GM12878 (cell line): ENCODE results near the gene COL4A4. TPM values are rescaled to one million over a fixed set of nuclear protein-coding genes. Genes with fewer than 3 reads are reported as not detected.

Experiments used
- ATAC-seq: fragments of 200-7000 bp; cut with Tn5 transposase; 3 replicates; pipeline ENCODE4 v1.9.1; 2020; ENCODE audit warnings: mild to moderate bottlenecking, moderate library complexity
- BruUV-seq: library from RNA; stranded (reverse); fragments of 400-500 nt; replicated peaks from 2 replicates; lab custom pipeline; 2021; lab: Mats Ljungman, UMichigan
- CTCF ChIA-PET: fragments of 300-600 bp; sonication (Branson Sonifier 250); formaldehyde crosslinking; extraction: SDS; loops from one replicate; lab custom pipeline; 2021; ENCODE audit warnings: inconsistent platforms; lab: Yijun Ruan, JAX
- POLR2A ChIA-PET: fragments of 350-600 bp; formaldehyde crosslinking; extraction: SDS; loops from one replicate; lab custom pipeline; 2021; ENCODE audit warnings: inconsistent platforms; lab: Charles Lee
- RAD21 ChIA-PET: fragments of 300-600 bp; sonication (Branson Sonifier 250); formaldehyde crosslinking; loops from one replicate; lab custom pipeline; 2023; ENCODE audit warnings: antibody characterized with exemption; ENCODE audit not compliant: unreplicated experiment; lab: Charles Lee
- SMC1A ChIA-PET: fragments of 300-600 bp; sonication (Branson Sonifier 250); formaldehyde crosslinking; loops from one replicate; lab custom pipeline; 2023; ENCODE audit not compliant: unreplicated experiment, uncharacterized antibody; lab: Charles Lee
- DNase-seq: peaks from one replicate; pipeline ENCODE4 v3.0.0-alpha.2; 2011; ENCODE audit warnings: low read depth, low spot score
- FAIRE-seq: peaks from 3 replicates; lab custom pipeline; 2011; peaks lifted over from hg19 to GRCh38; lab: Jason Lieb, UNC
- H2AFZ ChIP-seq: 2 replicates; pipeline ENCODE4 v1.6.0; 2011; ENCODE audit warnings: low read depth, low read length, control low read depth; ENCODE audit not compliant: control insufficient read depth
- H3K27ac ChIP-seq: 2 replicates; pipeline ENCODE4 v1.5.1; 2011; ENCODE audit warnings: control low read depth; ENCODE audit not compliant: control insufficient read depth, insufficient read depth
- H3K27me3 ChIP-seq, 2 experiments: replicated peaks in 1 of 2; 2 replicates each; pipeline versions ENCODE4 v1.6.0 to v1.6.1; 2011; ENCODE audit warnings: low read length in 1 of 2; ENCODE audit not compliant: control insufficient read depth in 2 of 2, insufficient read depth in 2 of 2
- H3K36me3 ChIP-seq, 2 experiments: 2 replicates each; pipeline ENCODE4 v1.5.1; 2011; ENCODE audit warnings: low read length in 1 of 2; ENCODE audit not compliant: control insufficient read depth in 2 of 2, insufficient read depth in 2 of 2
- H3K4me1 ChIP-seq: 2 replicates; pipeline ENCODE4 v1.6.1; 2011; ENCODE audit warnings: mild to moderate bottlenecking, low read length, moderate library complexity, mixed read lengths; ENCODE audit not compliant: control insufficient read depth, insufficient read depth
- H3K4me2 ChIP-seq: 2 replicates; pipeline ENCODE4 v1.6.0; 2011; ENCODE audit warnings: control low read depth; ENCODE audit not compliant: control insufficient read depth, insufficient read depth
- H3K4me3 ChIP-seq: fragments of 200-600 bp; sonication (generic); 2 replicates; pipeline ENCODE4 v1.5.1; 2016
- H3K79me2 ChIP-seq: 2 replicates; pipeline ENCODE4 v1.6.0; 2011; ENCODE audit warnings: low read length; ENCODE audit not compliant: control insufficient read depth, insufficient read depth
- H3K9ac ChIP-seq: 2 replicates; pipeline ENCODE4 v1.8.0; 2011; ENCODE audit warnings: low read length, control low read depth, mixed read lengths; ENCODE audit not compliant: control insufficient read depth, insufficient read depth
- H3K9me3 ChIP-seq: replicated peaks from 3 replicates; pipeline ENCODE4 v1.5.1; 2011; ENCODE audit warnings: mild to moderate bottlenecking, low read length; ENCODE audit not compliant: control insufficient read depth, insufficient read depth
- H4K20me1 ChIP-seq: 2 replicates; pipeline ENCODE4 v1.6.0; 2011; ENCODE audit not compliant: control insufficient read depth, insufficient read depth
- CBX5 ChIP-seq: sonication (generic); IDR thresholded peaks from 2 replicates; pipeline ENCODE4 v1.6.1; 2016; ENCODE audit warnings: low read depth, moderate library complexity, mild to moderate bottlenecking, inconsistent platforms
- CHD1 ChIP-seq: IDR thresholded peaks from 2 replicates; pipeline ENCODE4 v1.6.1; 2012; ENCODE audit warnings: low read depth, low read length, improper control_type of control experiment
- GABPA ChIP-seq: IDR thresholded peaks from 2 replicates; pipeline ENCODE4 v1.6.1; 2014; ENCODE audit warnings: antibody characterized with exemption, low read depth, mild to moderate bottlenecking, inconsistent platforms
- KDM1A ChIP-seq: fragments of 200-600 bp; sonication (generic); IDR thresholded peaks from 2 replicates; pipeline ENCODE4 v1.6.1; 2016; ENCODE audit warnings: borderline replicate concordance
- LARP7 ChIP-seq: fragments of 450-650 bp; IDR thresholded peaks from 2 replicates; pipeline ENCODE4 v1.6.1; 2017; ENCODE audit warnings: mild to moderate bottlenecking
- MLLT1 ChIP-seq: fragments of 450-650 bp; IDR thresholded peaks from 2 replicates; pipeline ENCODE4 v1.6.1; 2016; ENCODE audit warnings: mild to moderate bottlenecking
- NRF1 ChIP-seq: conservative IDR thresholded peaks from 2 replicates; pipeline ENCODE4 v1.6.1; 2011; ENCODE audit warnings: mild to moderate bottlenecking, low read depth, low read length, improper control_type of control experiment
- RBBP5 ChIP-seq: fragments of 200-600 bp; sonication (generic); conservative IDR thresholded peaks from 2 replicates; pipeline ENCODE4 v1.6.1; 2016
- ZNF384 ChIP-seq: IDR thresholded peaks from 2 replicates; pipeline ENCODE4 v1.6.1; 2012; ENCODE audit warnings: low read depth, mild to moderate bottlenecking, low read length, improper control_type of control experiment, borderline replicate concordance
- WGBS: methylation state at CpG from one replicate; pipeline ENCODE4 v1.1.6; 2016; ENCODE audit warnings: low lambda C conversion rate; ENCODE audit not compliant: insufficient replicate concordance, insufficient coverage; ENCODE audit errors: missing lambda C conversion rate; 5-methylcytosine and 5-hydroxymethylcytosine counted together
- in situ Hi-C: fragments of 300-500 bp; cut with MboI; formaldehyde crosslinking; loops from 9 replicates; pipeline ENCODE4 v1.14.3; 2018; ENCODE audit warnings: mixed read lengths
- intact Hi-C: fragments of 100-400 bp; cut with micrococcal nuclease; formaldehyde crosslinking; loops from one replicate; pipeline ENCODE4 v1.14.2; 2022; ENCODE audit not compliant: unreplicated experiment
- polyA plus RNA-seq, 11 experiments: library from polyadenylated mRNA; depleted of rRNA in 4 of 11; unstranded in 6 of 11; stranded (reverse) in 5 of 11; fragments of >200 nt; fragmentation: Nextera tagmentation in 4 of 11; fragmentation: Illumina TruSeq in 1 of 11; extraction: Ambion mirVana in 4 of 11; extraction: Trizol in 1 of 11; gene quantifications; 1 replicate in 1 of 11; 2 replicates in 10 of 11; pipeline versions ENCODE4 v1.2.1 to v1.2.3, GENCODE V29; 2011 to 2016; ENCODE audit warnings: inconsistent platforms in 2 of 11, missing spikeins in 2 of 11, low read depth in 1 of 11
- total RNA-seq, 4 experiments: library from RNA; depleted of rRNA in 3 of 4; stranded (reverse); fragments of >200 nt in 3 of 4; fragmentation: Illumina TruSeq in 1 of 4; extraction: Trizol in 1 of 4; gene quantifications; 2 replicates each; pipeline versions ENCODE4 v1.2.1 to v1.2.3, GENCODE V29; 2013 to 2021
- TF ChIP-seq, protein P1 (sequence below), 3 experiments: IDR thresholded peaks in 2 of 3; conservative IDR thresholded peaks in 1 of 3; 2 replicates each; pipeline ENCODE4 v1.5.1; 2011; ENCODE audit warnings: low read depth in 3 of 3, low read length in 3 of 3, mild to moderate bottlenecking in 3 of 3, control low read depth in 2 of 3, moderate library complexity in 2 of 3, inconsistent platforms in 1 of 3, mixed read lengths in 1 of 3; ENCODE audit not compliant: control insufficient read depth in 2 of 3, insufficient read depth in 1 of 3; ENCODE audit errors: extremely low read depth in 1 of 3

Gene COL4A4
- total and polyA plus RNA-seq, 10 of the 15 experiments (the other 5 are each of a cell fraction or from before 2014, with no cell fraction given): 0.19 to 4.0 (median 2.1) TPM

- Histone ChIP-seq H3K9ac (no peak overlapping the region), H4K20me1 (no peaks in the 10 kb centered on the region), H3K27me3 (no peaks in the 10 kb centered on the region), H3K4me1 (no peaks in the 10 kb centered on the region), H3K27ac (no peak overlapping the region), H3K4me2 (no peak overlapping the region), H3K79me2 (no peaks in the 10 kb centered on the region), H2AFZ (no peak overlapping the region), H3K4me3 (no peak overlapping the region), H3K9me3 (no peaks in the 10 kb centered on the region), H3K36me3 (no peaks in the 10 kb centered on the region)
- TF ChIP-seq KDM1A (no peak), ZNF384 (no peak), CBX5 (no peak), MLLT1 (no peak), LARP7 (no peak), GABPA (no peak), RBBP5 (no peak), CHD1 (no peak), NRF1 (no peak)
- TF ChIP-seq, protein P1, sequence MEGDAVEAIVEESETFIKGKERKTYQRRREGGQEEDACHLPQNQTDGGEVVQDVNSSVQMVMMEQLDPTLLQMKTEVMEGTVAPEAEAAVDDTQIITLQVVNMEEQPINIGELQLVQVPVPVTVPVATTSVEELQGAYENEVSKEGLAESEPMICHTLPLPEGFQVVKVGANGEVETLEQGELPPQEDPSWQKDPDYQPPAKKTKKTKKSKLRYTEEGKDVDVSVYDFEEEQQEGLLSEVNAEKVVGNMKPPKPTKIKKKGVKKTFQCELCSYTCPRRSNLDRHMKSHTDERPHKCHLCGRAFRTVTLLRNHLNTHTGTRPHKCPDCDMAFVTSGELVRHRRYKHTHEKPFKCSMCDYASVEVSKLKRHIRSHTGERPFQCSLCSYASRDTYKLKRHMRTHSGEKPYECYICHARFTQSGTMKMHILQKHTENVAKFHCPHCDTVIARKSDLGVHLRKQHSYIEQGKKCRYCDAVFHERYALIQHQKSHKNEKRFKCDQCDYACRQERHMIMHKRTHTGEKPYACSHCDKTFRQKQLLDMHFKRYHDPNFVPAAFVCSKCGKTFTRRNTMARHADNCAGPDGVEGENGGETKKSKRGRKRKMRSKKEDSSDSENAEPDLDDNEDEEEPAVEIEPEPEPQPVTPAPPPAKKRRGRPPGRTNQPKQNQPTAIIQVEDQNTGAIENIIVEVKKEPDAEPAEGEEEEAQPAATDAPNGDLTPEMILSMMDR (IDR thresholded peaks at IDR 0.05 in 2 of 3, conservative IDR thresholded peaks at IDR 0.05 in 1 of 3; ENCODE audit: control insufficient read depth in 2 of 3, extremely low read depth in 1 of 3, insufficient read depth in 1 of 3, low read depth in 3 of 3, low read length in 3 of 3): no peak
- ChIA-PET SMC1A (no interaction called here), POLR2A (no interaction called here), CTCF (no interaction called here), RAD21 (no interaction called here)
- 92% methylated on average over 6 of the region's 6 CpGs for WGBS
- in situ Hi-C loops (no loop called here), intact Hi-C loops (no loop called here)
- BruUV-seq: no TSS peak
- FAIRE-seq: no peak
- no peak for DNase-seq
- ATAC-seq: no peak
Observed at GRCh38 chr2:227052879-227053278, 111.1 kb downstream of the COL4A4 start.
